ENCODE data around the gene TNFRSF25. TPM values are rescaled to one million over a fixed set of nuclear protein-coding genes. Genes with fewer than 3 reads are reported as not detected.

Gene TNFRSF25
- total RNA-seq, 2 donors from 2014 or later = 9.5 to 48.2 TPM

DNA sequence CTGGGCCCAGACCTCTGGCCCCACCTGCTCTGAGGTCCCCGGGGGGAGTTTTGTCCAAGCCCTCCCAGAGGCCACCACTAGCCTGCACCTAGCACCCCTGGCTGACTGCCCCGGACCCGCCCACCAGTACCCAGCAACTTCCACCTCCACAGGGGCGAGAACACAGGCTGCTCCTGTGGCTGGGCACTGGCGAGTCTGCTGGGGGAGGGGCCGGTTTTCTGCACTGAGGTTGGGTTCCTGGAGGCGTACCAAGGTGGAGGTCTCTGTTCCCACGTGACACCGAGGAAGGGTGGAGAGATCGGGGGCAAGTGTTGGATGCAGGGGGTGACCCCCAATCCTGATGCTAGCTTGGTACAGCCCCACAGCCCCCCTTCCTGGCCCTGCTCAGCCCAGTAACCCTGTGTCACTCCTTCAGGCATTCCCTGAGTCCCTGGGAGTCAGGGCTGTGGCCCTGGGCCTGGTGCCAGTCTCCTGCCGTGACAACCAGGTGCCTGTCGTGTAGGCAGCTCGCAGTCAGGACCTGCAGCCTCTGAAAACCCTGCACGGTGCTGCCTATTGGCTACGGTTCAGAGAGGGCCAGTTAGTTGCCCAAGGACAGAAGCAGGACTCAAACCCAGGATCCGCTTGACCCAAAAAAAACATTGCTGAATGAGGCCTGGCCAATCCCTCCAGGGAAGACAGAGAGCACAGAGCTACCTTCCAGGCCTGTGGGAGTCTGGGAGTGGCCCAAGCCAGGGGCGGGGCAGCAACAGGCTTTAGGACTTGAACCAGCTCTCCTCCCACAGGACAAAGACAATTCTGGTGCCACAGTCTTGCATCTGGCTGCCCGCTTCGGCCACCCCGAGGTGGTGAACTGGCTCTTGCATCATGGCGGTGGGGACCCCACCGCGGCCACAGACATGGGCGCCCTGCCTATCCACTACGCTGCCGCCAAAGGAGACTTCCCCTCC lies 38.3 kb downstream of the TNFRSF25 start:
- no peak overlapping the region for H3K27ac ChIP-seq
- DNase-seq (ENCODE audit: low spot score) (no peak), ATAC-seq (ENCODE audit: insufficient number of reproducible peaks, low FRiP score, low read depth) (no peak)
- TF ChIP-seq, protein P1, sequence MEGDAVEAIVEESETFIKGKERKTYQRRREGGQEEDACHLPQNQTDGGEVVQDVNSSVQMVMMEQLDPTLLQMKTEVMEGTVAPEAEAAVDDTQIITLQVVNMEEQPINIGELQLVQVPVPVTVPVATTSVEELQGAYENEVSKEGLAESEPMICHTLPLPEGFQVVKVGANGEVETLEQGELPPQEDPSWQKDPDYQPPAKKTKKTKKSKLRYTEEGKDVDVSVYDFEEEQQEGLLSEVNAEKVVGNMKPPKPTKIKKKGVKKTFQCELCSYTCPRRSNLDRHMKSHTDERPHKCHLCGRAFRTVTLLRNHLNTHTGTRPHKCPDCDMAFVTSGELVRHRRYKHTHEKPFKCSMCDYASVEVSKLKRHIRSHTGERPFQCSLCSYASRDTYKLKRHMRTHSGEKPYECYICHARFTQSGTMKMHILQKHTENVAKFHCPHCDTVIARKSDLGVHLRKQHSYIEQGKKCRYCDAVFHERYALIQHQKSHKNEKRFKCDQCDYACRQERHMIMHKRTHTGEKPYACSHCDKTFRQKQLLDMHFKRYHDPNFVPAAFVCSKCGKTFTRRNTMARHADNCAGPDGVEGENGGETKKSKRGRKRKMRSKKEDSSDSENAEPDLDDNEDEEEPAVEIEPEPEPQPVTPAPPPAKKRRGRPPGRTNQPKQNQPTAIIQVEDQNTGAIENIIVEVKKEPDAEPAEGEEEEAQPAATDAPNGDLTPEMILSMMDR (IDR thresholded peaks at IDR 0.05) = no peak
- no peaks in the 10 kb centered on the region for H3K36me3 ChIP-seq
- peaks cover 23% of the 10 kb centered on the region for H3K27me3 ChIP-seq (replicated peaks; ENCODE audit: insufficient read depth)
- H3K4me1 ChIP-seq (ENCODE audit: control insufficient read depth in 1 of 2, low read depth in 2 of 2) = peaks cover 3 to 23% of the 10 kb centered on the region in 2 donors
- H3K9me3 ChIP-seq = no peaks in the 10 kb centered on the region
- H3K4me3 ChIP-seq = no peak overlapping the region

DNA sequence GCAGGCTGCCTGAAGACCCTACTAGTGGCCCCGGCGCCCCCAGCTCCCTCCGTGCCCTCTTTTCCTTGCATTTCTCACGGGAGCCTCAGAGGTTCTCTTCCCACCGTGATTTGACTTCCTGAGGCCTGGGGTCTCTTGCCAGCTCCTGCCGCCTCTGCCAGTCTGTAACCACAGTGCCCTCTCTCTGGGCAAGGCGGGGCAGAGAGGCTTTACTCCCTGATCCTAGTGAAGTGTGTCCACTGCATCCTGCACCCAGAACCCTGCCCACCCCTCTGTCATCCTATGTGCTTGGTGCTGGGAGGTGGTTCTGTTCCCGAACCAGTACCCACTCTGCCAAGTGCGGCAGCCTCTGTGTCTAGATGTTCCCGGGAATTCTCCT lies 39.0 kb downstream of the TNFRSF25 start:
- DNase-seq (ENCODE audit: low spot score) = no peak
- TF ChIP-seq, protein P1 (IDR thresholded peaks at IDR 0.05) = no peak
- Histone ChIP-seq H3K36me3 (no peaks in the 10 kb centered on the region), H3K4me3 (no peak overlapping the region), H3K4me1 (ENCODE audit: control insufficient read depth in 1 of 2, low read depth in 2 of 2) (peaks cover 3 to 26% of the 10 kb centered on the region in 2 donors), H3K27me3 (replicated peaks; ENCODE audit: insufficient read depth) (peaks cover 24% of the 10 kb centered on the region), H3K27ac (no peak overlapping the region), H3K9me3 (no peaks in the 10 kb centered on the region)
- no peak for ATAC-seq (ENCODE audit: insufficient number of reproducible peaks, low FRiP score, low read depth)

DNA sequence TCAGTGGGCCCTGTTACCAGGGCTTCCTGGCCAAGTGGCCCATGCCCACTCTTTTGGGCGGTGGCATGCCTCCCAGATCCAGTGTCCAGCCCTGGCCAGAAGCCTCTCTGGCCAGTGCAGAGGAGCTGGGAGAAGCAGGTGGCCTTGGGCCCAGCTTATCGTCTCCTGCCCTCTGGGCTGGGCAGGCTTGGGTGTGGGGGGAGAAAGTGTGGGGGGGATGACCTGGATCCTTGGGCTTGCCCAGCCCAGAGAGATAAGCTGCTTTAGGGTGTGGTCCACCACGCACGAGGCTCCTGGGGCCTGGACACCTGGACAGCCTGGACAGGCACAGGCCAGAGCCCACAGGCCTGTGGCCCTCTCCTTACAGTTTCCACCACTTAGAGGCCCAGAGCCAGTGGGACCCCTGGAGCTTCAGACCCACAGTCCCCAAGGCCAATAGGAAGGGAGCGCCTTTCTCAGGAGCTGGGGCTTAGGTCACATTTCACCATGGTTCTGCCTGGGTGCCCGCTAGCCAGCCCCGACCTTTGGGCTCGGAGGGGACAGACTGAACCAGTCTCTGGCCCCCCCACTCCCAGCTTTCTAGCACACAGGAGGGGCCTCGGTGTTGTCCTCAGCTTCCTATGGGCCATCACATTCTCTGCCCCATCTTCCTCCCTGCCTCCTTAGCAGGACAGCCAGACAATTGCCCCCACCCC lies 39.5 kb downstream of the TNFRSF25 start:
- H3K4me1 ChIP-seq (ENCODE audit: control insufficient read depth in 1 of 2, low read depth in 2 of 2) = peaks cover 3 to 26% of the 10 kb centered on the region in 2 donors
- ATAC-seq (ENCODE audit: insufficient number of reproducible peaks, low FRiP score, low read depth) (no peak), DNase-seq (ENCODE audit: low spot score) (no peak)
- no peaks in the 10 kb centered on the region for H3K9me3 ChIP-seq
- TF ChIP-seq, protein P1 (IDR thresholded peaks at IDR 0.05) = no peak
- no peak overlapping the region for H3K4me3 ChIP-seq
- no peak overlapping the region for H3K27ac ChIP-seq
- no peaks in the 10 kb centered on the region for H3K36me3 ChIP-seq
- H3K27me3 ChIP-seq (replicated peaks; ENCODE audit: insufficient read depth) = peaks cover 24% of the 10 kb centered on the region

DNA sequence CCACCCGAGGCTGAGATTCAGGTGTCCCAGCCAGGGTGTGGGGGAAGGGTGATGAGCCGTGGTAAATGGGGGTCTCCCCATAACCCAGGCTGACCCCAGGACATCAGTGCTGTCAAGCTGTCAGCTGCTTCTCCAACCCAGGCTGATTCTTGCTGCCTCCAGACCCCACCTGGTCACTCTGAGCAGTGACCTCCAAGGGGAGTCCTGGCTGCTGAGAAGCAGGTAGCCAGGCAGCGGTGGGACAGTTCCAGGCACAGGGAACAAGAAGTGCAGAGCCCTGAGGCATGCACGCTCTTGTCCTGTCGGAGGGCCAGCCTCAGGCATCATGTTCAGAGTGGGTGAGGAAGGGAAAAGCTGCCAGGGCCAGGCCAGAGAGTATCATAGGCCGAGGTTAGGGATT lies 40.3 kb downstream of the TNFRSF25 start:
- Histone ChIP-seq H3K36me3 (no peaks in the 10 kb centered on the region), H3K9me3 (no peaks in the 10 kb centered on the region), H3K4me1 (ENCODE audit: control insufficient read depth in 1 of 2, low read depth in 2 of 2) (peaks cover 3 to 28% of the 10 kb centered on the region in 2 donors), H3K27me3 (replicated peaks; ENCODE audit: insufficient read depth) (peaks cover 24% of the 10 kb centered on the region), H3K27ac (no peak overlapping the region), H3K4me3 (no peak overlapping the region)
- TF ChIP-seq, protein P1 (IDR thresholded peaks at IDR 0.05) = no peak
- no peak for ATAC-seq (ENCODE audit: insufficient number of reproducible peaks, low FRiP score, low read depth)
- DNase-seq (ENCODE audit: low spot score) = no peak
